Mesodermal cell (in vitro differentiated cells): ENCODE data around the gene FRMD6.

ENCODE experiments used
- H3K27ac ChIP-seq: 2 replicates; pipeline ENCODE4 v1.7.0; 2013; ENCODE audit warnings: mild to moderate bottlenecking, low read depth, low read length, moderate library complexity; ENCODE audit not compliant: severe bottlenecking
- H3K36me3 ChIP-seq: 2 replicates; pipeline ENCODE4 v1.7.1; 2013; ENCODE audit warnings: mild to moderate bottlenecking, low read length, moderate library complexity; ENCODE audit not compliant: control insufficient read depth, insufficient read depth
- H3K4me1 ChIP-seq: one replicate; pipeline ENCODE4 v1.7.1; 2013; ENCODE audit warnings: mild to moderate bottlenecking, low read length; ENCODE audit not compliant: insufficient read depth, control insufficient read depth, poor library complexity, severe bottlenecking
- H3K4me3 ChIP-seq: 2 replicates; pipeline ENCODE4 v1.7.0; 2013; ENCODE audit warnings: low read length, control low read depth, mild to moderate bottlenecking; ENCODE audit not compliant: insufficient read depth, poor library complexity, severe bottlenecking; ENCODE audit errors: extremely low read depth
- H3K9me3 ChIP-seq: 2 replicates; pipeline ENCODE4 v1.7.1; 2013; ENCODE audit warnings: mild to moderate bottlenecking, low read length, moderate library complexity; ENCODE audit not compliant: control insufficient read depth
- WGBS, 2 experiments: methylation state at CpG; one replicate each; pipeline ENCODE4 v1.1.5; 2013; ENCODE audit warnings: missing lambda C conversion rate in 2 of 2; ENCODE audit not compliant: insufficient coverage in 2 of 2; 5-methylcytosine and 5-hydroxymethylcytosine counted together

Gene FRMD6

GRCh38 chr14:51666826-51667225 is 15.1 kb downstream of the FRMD6 start:
- Histone ChIP-seq H3K27ac (no peak overlapping the region), H3K4me3 (no peak overlapping the region), H3K9me3 (no peaks in the 10 kb centered on the region), H3K4me1 (no peaks in the 10 kb centered on the region), H3K36me3 (peaks cover 67% of the 10 kb centered on the region)
- WGBS, 2 experiments: 72 to 100% methylated on average over 2 to 4 of the region's 4 CpGs

- no peaks in the 10 kb centered on the region for H3K9me3 ChIP-seq
- H3K36me3 ChIP-seq: peaks cover 62% of the 10 kb centered on the region
- no peak overlapping the region for H3K27ac ChIP-seq
- no peak overlapping the region for H3K4me3 ChIP-seq
- WGBS, 2 experiments: no CpG with 5 or more reads among the region's 2 CpGs
- H3K4me1 ChIP-seq: peaks cover 10% of the 10 kb centered on the region
Observed at GRCh38 chr14:51668870-51669269, 17.2 kb downstream of the FRMD6 start.

GRCh38 chr14:51674294-51675002 is 22.7 kb downstream of the FRMD6 start:
- WGBS, 2 experiments: 87 to 100% methylated on average over 1 to 3 of the region's 5 CpGs
- Histone ChIP-seq H3K4me3 (no peak overlapping the region), H3K4me1 (peaks cover 47% of the 10 kb centered on the region), H3K27ac (no peak overlapping the region), H3K9me3 (no peaks in the 10 kb centered on the region), H3K36me3 (peaks cover 48% of the 10 kb centered on the region)

- Histone ChIP-seq H3K4me3 (no peak overlapping the region), H3K36me3 (peaks cover 49% of the 10 kb centered on the region), H3K9me3 (no peaks in the 10 kb centered on the region), H3K4me1 (peaks cover 53% of the 10 kb centered on the region), H3K27ac (peak overlapping the region; percentile 62)
Observed at GRCh38 chr14:51676549-51676948, 24.8 kb downstream of the FRMD6 start.

GRCh38 chr14:51677266-51677665 is 25.6 kb downstream of the FRMD6 start:
- Histone ChIP-seq H3K4me3 (no peak overlapping the region), H3K36me3 (peaks cover 41% of the 10 kb centered on the region), H3K9me3 (no peaks in the 10 kb centered on the region), H3K4me1 (peaks cover 53% of the 10 kb centered on the region), H3K27ac (peak overlapping the region; percentile 62)
- 87 to 100% methylated on average over 1 of the region's 1 CpG for WGBS, 2 experiments

- no peaks in the 10 kb centered on the region for H3K9me3 ChIP-seq
- 100% methylated on average over 1 of the region's 2 CpGs for WGBS, 2 experiments
- peaks cover 44% of the 10 kb centered on the region for H3K36me3 ChIP-seq
- H3K4me3 ChIP-seq: no peak overlapping the region
- peak overlapping the region; percentile 62 for H3K27ac ChIP-seq
- peaks cover 53% of the 10 kb centered on the region for H3K4me1 ChIP-seq
Observed at GRCh38 chr14:51677738-51678137, 26.0 kb downstream of the FRMD6 start.

GRCh38 chr14:51680031-51680430 is 28.3 kb downstream of the FRMD6 start:
- Histone ChIP-seq H3K4me3 (no peak overlapping the region), H3K36me3 (peaks cover 41% of the 10 kb centered on the region), H3K9me3 (no peaks in the 10 kb centered on the region), H3K27ac (peak overlapping the region; percentile 47), H3K4me1 (peaks cover 31% of the 10 kb centered on the region)
- WGBS, 2 experiments: 67 to 92% methylated on average over 1 of the region's 1 CpG

- peaks cover 21% of the 10 kb centered on the region for H3K4me1 ChIP-seq
- H3K9me3 ChIP-seq: no peaks in the 10 kb centered on the region
- 100% methylated on average over 1 of the region's 1 CpG; no CpG with 5 or more reads in 1 of the 2 experiments for WGBS, 2 experiments
- no peak overlapping the region for H3K27ac ChIP-seq
- no peak overlapping the region for H3K4me3 ChIP-seq
- peaks cover 38% of the 10 kb centered on the region for H3K36me3 ChIP-seq
Observed at GRCh38 chr14:51681411-51681810, 29.7 kb downstream of the FRMD6 start.

- WGBS, 2 experiments: no CpG with 5 or more reads among the region's 1 CpG
- H3K4me3 ChIP-seq: no peak overlapping the region
- no peaks in the 10 kb centered on the region for H3K9me3 ChIP-seq
- peaks cover 12% of the 10 kb centered on the region for H3K4me1 ChIP-seq
- H3K27ac ChIP-seq: no peak overlapping the region
- peaks cover 36% of the 10 kb centered on the region for H3K36me3 ChIP-seq
Observed at GRCh38 chr14:51682411-51682810, 30.7 kb downstream of the FRMD6 start.

- Histone ChIP-seq H3K27ac (no peak overlapping the region), H3K36me3 (peaks cover 36% of the 10 kb centered on the region)
Observed at GRCh38 chr14:51684760-51685159, 33.0 kb downstream of the FRMD6 start.

GRCh38 chr14:51691176-51691575 is 39.5 kb downstream of the FRMD6 start:
- Histone ChIP-seq H3K9me3 (no peaks in the 10 kb centered on the region), H3K4me1 (no peaks in the 10 kb centered on the region), H3K36me3 (peaks cover 53% of the 10 kb centered on the region), H3K27ac (no peak overlapping the region), H3K4me3 (no peak overlapping the region)
- no CpG with 5 or more reads among the region's 1 CpG for WGBS, 2 experiments

More at GRCh38 chr14:51684760-51685159, 33.0 kb downstream of the FRMD6 start:
- H3K9me3 ChIP-seq: no peaks in the 10 kb centered on the region
- no peak overlapping the region for H3K4me3 ChIP-seq
- H3K4me1 ChIP-seq: peaks cover 3% of the 10 kb centered on the region
